GM19240 (cell line): ENCODE data around the gene MAMDC4.

ENCODE experiments used
- DNase-seq: peaks from one replicate; pipeline ENCODE4 v3.0.0; 2011; ENCODE audit warnings: low spot score; ENCODE audit not compliant: insufficient read length

The MAMDC4 gene

GRCh38 chr9:136886610-136887597 is 34.8 kb downstream of the MAMDC4 start:
- DNase-seq = peak; percentile 77

GRCh38 chr9:136888454-136888853 is 36.3 kb downstream of the MAMDC4 start:
- no peak for DNase-seq

DNA sequence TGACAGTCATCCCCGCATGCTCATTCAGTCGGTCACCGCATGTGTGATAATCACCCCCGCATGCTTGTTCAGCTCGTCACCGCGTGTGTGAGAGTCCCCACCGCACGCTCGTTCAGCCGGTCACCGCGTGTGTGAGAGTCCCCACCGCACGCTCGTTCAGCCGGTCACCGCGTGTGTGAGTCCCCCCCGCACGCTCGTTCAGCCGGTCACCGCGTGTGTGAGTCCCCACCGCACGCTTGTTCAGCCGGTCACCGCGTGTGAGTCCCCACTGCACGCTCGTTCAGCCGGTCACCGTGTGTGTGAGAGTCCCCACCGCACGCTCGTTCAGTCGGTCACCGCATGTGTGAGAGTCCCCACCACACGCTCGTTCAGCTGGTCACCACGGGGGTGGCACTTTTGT is 37.7 kb downstream of the MAMDC4 start:
- DNase-seq = no peak

DNA sequence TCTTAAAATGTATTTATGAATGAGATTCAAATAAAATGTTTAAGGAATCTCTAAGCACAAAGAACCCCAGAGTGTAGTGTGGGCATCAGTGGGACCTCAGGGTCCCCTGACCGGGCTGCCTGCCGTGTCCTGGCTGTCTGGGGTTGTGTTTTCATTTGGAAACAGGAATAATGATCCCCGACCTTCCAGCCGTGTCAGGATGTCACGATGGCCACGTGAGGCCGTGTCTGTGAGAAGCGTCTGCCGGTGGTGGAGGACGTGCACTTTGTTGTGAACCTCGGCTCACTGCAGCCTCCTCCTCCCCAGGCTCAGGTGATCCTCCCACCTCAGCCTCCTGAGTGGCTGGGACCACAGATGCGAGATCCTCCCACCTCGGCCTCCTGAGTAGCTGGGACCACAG is 38.5 kb downstream of the MAMDC4 start:
- DNase-seq = no peak

GRCh38 chr9:136896027-136896426 is 43.9 kb downstream of the MAMDC4 start:
- DNase-seq = no peak

DNA sequence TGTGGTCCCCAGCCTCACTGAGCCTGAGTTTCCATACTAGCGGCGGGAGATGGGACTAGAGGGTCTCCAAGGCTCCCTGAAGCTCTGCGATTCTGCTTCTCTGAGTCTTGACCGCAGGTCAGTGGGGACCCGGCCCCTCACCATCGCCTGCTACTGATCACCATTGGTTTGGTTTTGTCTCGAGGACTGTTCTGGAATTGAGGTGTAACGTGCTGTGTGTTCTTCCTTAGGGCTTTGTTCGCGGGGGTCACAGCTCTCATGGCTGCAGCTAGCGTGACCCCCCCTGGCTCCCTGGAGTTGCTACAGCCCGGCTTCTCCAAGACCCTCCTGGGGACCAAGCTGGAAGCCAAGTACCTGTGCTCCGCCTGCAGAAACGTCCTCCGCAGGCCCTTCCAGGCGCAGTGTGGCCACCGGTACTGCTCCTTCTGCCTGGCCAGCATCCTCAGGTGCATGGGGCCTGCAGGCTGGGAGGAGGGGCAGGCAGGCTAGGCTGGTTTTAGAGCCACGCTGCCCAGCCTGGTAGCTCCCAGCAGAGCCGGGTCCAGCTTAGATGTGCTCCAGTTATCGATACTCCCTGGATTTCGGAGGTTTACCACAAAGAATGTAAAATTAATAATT is 46.4 kb downstream of the MAMDC4 start:
- DNase-seq = no peak

GRCh38 chr9:136899196-136899595 is 47.0 kb downstream of the MAMDC4 start:
- DNase-seq = no peak

DNA sequence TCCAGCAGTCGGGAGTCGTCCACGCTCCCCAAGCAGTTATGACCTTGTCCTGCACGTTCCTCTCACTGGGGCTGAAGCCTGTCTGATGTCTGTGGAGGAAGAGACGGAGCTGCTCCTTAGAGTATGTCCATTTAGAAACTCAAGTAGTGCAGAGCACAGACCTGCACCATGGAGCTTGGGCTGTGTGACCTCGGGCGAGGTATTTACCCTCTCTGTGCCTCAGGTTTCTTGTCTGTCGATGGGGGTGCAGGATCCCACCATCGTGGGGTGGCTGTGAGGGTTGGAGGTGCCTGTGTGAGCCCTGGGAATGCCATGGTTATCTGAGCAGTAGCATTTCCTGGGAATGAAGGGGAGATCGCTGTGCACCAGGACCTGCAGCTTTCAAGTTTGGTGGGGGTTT is 48.4 kb downstream of the MAMDC4 start:
- DNase-seq = no peak

DNA sequence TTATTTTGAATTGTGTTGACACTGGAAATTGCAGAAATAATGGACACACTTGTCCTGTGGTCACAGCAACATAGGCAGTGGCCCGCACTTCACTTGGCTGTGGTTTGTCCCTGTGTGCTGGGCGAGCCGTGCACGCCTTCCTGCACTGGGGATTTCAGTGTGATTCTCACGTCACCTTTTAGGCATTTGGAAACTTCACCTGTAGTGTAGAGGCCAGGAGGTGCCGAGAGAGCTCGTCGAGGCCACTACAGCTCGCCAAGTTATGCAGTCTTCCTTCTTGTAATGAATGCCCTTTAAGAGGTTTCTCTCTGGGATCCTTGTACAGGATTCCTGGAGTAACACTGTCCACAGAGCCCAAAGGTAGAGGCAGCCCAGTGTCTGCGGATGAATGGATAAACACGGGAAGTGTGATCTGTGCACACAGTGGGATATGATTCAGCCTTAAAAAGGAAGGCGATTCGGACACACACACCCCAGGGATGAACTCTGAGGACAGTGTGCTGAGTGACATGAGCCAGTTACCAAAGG is 48.9 kb downstream of the MAMDC4 start:
- no peak for DNase-seq

- peak; percentile 85 for DNase-seq
Measured at GRCh38 chr9:136901516-136902258, 49.5 kb downstream of the MAMDC4 start.

- DNase-seq = peak; percentile 92
Measured at GRCh38 chr9:136902259-136902821, 50.2 kb downstream of the MAMDC4 start.

DNA sequence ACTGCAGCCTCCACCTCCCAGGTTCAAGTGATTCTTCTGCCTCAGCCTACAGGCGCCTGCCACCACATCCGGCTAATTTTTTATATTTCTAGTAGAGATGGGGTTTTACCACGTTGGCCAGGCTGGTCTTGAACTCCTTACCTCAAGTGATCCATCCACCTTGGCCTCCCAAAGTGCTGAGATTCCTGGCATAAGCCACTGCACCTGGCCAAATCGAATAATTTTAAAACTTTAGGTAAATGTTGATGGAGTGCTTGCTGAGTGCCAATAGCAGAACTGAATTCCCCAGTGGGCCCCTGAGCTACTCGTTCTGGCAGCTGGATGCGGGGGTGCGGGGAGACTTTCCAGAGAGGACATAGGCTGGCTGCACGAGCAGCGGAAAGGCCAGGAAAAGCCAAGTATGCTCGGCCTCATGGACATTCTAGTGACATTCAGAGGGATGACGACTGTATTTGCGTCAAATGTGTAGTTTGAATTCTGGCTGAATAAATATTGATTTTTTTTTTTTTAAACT is 51.0 kb downstream of the MAMDC4 start:
- DNase-seq = no peak

GRCh38 chr9:136906266-136906665 is 54.1 kb downstream of the MAMDC4 start:
- DNase-seq = no peak

GRCh38 chr9:136907011-136907914 is 55.1 kb downstream of the MAMDC4 start:
- DNase-seq = no peak
